ENCODE results near the gene INPP5B.
A peak's percentile ranks its signal among the peaks of the same experiment; 100 is the strongest.

INPP5B gene

DNA sequence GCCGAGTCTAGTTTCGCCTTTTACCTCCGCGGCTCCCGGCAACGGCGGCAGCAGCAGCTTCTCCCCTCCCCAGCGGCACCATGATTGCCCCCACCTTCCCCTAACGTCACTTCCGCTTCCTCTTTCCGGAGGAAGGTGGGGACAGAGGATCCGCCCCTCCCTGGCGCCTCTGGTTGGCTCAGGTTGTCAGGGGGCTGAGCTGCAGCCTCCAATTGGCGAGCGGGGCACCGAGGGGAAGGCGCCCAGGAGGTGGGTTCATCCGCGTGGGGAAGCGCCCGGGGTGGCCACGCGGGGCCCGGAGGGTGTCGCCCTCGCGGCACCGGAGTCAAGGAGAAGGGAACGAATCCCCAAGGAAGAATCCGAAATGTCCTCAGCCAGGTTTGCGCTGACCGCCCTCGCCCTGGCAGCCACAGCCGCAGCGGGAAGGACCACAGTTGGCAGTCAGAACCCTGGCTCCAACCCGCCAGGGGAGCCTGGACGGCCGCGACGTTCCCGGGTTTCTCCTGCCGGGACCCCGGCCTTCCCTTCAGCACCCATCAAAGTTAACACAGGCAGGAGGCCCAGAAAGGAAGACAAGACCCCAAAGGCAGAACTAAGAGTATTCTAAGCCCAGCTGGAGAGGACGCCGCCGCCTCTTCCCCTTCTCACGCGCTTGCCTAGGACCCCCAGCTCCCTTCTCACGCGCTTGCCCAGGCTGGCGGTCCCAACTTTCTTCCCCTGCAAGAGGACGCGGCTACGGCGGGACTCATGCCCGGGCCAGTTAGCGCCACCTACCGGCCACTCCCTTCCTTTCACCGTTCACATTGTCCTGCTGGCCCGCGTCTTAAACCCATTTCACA is 87.1 kb downstream of the INPP5B start, which contains the start of gene MTF1:
Gene MTF1, minus strand, starts transcription at position 86 of the 839 bp plus-strand sequence. CDS start 1,934 bp downstream, outside the sequence.
- H3K4me3 ChIP-seq (ENCODE audit: low read depth, low read length) = peak within 1 kb of the TSS; percentile 100
- TF ChIP-seq, protein P1, sequence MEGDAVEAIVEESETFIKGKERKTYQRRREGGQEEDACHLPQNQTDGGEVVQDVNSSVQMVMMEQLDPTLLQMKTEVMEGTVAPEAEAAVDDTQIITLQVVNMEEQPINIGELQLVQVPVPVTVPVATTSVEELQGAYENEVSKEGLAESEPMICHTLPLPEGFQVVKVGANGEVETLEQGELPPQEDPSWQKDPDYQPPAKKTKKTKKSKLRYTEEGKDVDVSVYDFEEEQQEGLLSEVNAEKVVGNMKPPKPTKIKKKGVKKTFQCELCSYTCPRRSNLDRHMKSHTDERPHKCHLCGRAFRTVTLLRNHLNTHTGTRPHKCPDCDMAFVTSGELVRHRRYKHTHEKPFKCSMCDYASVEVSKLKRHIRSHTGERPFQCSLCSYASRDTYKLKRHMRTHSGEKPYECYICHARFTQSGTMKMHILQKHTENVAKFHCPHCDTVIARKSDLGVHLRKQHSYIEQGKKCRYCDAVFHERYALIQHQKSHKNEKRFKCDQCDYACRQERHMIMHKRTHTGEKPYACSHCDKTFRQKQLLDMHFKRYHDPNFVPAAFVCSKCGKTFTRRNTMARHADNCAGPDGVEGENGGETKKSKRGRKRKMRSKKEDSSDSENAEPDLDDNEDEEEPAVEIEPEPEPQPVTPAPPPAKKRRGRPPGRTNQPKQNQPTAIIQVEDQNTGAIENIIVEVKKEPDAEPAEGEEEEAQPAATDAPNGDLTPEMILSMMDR (IDR thresholded peaks at IDR 0.05; ENCODE audit: control insufficient read depth, extremely low read depth, insufficient read depth) = peak; percentile 95
- peak; percentile 94 for DNase-seq (ENCODE audit: low read depth)

DNA sequence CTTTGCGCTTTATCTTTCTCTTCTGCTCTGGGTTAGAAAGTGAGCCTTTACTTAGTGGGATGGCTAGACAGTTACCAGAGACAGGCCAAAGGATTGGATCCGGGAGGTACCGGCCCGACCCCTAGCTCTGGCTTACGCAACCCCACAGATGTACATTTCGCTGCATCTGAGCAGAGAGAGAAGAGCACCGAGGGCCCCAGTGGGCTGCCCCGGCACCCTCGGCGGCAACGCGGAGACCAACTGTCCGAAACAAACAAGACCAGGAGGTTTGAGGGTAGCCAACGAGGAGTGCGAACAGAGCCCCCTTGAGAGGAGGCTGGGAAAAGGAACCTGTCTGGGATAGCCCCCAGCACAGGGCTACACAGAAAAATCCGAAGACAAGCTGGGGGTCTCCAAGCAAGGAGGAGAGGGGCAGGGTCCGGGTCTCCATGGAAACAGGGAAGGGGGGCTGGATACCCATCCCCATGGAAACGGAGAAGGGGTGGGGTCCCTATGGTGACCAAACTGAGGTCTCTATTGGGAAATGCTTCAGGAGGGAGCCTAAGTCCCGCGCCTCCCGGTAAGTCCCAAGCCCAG is 87.8 kb downstream of the INPP5B start:
- TF ChIP-seq, protein P1 (IDR thresholded peaks at IDR 0.05; ENCODE audit: control insufficient read depth, extremely low read depth, insufficient read depth) = no peak
- peak overlapping the region; percentile 100 for H3K4me3 ChIP-seq (ENCODE audit: low read depth, low read length)
- DNase-seq (ENCODE audit: low read depth) = no peak

DNA sequence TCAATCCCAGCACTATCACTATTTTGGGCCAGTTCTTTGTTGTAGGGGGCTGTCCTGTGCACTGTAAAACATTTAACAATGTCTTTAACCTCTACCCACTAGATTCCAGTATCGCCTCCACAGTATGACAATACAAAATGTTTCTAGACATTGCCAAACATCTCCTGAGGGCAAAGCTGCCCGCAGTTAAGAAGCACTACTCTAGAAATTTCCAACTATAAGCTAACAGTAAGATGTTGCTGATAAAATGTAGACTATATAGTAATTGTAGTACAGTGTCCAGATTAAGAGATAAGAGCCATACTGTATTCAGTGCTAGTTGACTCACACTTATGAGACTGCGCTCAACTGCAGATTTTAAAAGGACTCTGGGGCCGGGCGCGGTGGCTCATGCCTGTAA is 92.4 kb downstream of the INPP5B start:
- no peak overlapping the region for H3K4me3 ChIP-seq (ENCODE audit: low read depth, low read length)
- no peak for DNase-seq (ENCODE audit: low read depth)
- TF ChIP-seq, protein P1 (IDR thresholded peaks at IDR 0.05; ENCODE audit: control insufficient read depth, extremely low read depth, insufficient read depth) = no peak

DNA sequence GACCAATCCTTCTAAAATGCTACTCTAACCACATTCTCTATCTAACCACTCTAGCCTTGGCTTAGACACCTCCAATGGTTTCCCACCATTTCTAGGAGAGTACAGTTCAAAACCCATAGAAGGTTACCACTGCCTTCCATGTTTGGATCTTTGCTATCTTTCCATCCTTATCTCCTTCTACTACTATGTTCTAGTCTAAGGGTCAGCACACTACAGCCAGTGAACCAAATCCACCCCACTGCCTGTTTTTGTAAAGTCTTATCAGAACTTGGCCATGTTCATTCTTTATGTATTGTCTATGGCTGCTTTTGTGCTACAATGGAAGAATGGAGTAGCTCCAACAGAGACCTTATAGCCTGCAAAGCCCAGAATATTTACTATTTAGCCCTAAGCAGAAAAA is 93.7 kb downstream of the INPP5B start:
- no peak overlapping the region for H3K4me3 ChIP-seq (ENCODE audit: low read depth, low read length)
- DNase-seq (ENCODE audit: low read depth) = no peak
- TF ChIP-seq, protein P1 (IDR thresholded peaks at IDR 0.05; ENCODE audit: control insufficient read depth, extremely low read depth, insufficient read depth) = no peak

DNA sequence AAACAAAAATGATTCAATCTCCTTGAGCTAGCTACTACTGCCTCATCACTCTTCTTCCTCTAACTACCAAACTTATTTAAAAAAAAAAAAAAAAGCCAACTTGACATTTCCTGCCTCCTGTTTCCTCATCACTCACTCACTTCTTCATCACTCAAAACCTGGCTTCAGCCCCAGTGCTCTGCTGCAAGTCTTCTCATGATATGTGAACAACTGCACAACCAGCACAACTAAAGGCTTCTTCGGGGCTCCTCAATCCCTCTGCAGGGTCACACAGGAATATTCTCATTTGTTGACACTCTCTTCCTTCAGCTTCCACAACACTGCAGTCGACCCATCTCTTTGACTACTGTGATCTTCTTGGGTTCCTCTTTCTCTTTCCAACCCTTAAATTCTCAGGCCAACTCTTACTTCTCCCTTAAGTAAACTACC is 95.1 kb downstream of the INPP5B start:
- TF ChIP-seq, protein P1 (IDR thresholded peaks at IDR 0.05; ENCODE audit: control insufficient read depth, extremely low read depth, insufficient read depth) = no peak
- no peak overlapping the region for H3K4me3 ChIP-seq (ENCODE audit: low read depth, low read length)
- DNase-seq (ENCODE audit: low read depth) = no peak

DNA sequence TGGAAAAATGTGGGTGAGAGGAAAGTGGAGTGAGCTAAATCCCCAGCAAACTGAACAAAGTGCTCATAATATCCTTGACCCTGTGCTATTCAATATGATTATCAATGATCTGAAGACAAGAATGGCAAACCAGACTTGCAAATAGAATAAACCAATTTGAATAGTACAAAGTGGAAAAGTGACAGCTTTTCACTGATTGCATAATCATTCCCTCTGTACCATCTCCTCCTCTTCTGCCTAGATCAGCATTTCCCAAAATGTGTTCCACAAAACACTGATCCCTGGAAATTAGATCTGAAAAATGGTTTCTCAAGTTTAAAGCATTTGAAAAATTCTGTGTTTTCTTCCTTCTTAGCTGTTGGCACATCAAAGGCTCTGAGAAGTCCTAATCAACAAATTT is 95.6 kb downstream of the INPP5B start:
- no peak for DNase-seq (ENCODE audit: low read depth)
- H3K4me3 ChIP-seq (ENCODE audit: low read depth, low read length) = no peak overlapping the region
- TF ChIP-seq, protein P1 (IDR thresholded peaks at IDR 0.05; ENCODE audit: control insufficient read depth, extremely low read depth, insufficient read depth) = no peak

All from LNCaP clone FGC (cell line).